Measurements from ENCODE around the gene F8.
"Not testable (repeated sequence)": the region's sequence is repeated elsewhere in the genome, so short reads cannot be mapped to it uniquely, and the experiment has no call there.

Gene F8

DNA sequence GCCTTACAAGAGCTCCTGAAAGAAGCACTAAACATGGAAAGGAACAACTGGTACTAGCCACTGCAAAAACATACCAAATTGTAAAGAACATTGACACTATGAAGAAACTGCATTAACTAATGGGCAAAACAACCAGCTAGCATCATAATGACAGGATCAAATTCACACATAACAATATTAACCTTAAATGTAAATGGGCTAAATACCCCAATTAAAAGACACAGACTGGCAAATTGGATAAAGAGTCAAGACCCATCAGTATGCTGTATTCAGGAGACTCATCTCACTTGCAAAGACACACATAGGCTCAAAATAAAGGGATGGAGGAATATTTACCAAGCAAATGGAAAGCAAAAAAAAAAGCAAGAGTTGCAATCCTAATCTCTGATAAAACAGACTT is 154.0 kb downstream of the F8 start:
- DNase-seq: not testable (repeated sequence)

DNA sequence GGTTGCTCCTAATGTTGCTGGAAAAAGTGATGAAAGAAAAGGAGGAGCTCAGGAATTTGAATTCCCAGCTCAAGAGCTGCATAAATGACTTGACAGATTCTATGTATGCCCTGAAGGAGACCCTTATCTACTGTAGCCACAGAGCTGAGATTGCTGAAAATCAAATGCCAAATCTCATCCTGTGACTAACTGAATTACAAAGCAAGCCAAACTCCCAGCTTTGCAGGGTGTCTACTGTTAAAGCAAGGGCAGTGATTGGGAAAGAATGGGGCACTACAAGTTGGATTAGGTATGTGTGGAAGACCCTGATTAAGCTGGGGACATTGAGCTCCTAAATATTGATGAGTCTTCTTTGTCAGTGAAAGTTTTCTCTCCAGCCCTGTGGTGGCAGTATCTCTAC is 167.3 kb downstream of the F8 start:
- no peak for DNase-seq

DNA sequence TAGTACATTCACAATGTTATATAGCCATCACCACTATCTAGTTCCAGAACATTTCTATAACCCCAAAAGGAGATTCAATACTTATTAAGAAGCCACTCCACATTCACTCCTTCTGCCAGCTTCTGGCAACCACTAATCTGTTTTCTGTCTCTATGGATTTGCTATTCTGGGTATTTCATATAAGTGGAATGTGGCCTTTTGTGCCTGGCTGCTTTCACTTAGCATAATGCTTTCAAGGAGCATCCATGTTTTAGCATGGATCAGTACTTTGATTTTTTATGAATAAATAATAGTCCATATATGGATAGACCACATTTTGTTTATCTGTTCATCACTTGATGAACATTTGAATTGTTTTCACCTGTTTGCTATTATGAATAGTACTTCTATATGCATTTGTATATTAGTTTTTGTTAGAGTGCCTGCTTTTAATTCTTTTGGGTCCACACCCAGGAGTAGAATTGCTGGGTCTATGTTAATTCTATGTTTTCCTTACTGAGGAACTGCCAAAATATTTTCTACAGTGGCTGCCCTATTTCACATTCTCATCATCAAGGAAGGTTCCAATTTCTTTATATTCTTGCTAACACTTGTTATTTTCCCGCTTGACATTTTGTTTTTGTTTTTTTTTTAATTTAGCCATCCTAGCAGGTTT is 171.4 kb downstream of the F8 start:
- DNase-seq: no peak

DNA sequence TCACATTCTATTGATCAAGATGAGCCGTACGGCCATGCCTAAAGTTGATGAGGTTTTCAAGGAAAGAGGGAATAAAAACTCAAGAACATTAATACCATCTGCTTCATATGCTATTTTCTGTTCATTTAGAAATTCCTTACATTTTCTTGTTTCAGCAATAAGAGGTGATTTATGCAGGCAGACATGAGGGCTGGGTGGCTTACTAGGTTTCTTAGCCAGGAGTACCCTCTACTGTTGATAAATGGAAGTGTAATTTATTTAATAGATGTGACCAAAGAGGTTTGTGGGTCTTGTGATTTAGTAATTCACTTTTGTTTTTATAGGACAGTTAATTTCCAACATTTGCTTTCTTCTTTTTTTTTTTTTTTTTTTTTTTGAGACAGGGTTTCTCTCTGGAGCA is 181.7 kb downstream of the F8 start:
- DNase-seq: peak; percentile 2

DNA sequence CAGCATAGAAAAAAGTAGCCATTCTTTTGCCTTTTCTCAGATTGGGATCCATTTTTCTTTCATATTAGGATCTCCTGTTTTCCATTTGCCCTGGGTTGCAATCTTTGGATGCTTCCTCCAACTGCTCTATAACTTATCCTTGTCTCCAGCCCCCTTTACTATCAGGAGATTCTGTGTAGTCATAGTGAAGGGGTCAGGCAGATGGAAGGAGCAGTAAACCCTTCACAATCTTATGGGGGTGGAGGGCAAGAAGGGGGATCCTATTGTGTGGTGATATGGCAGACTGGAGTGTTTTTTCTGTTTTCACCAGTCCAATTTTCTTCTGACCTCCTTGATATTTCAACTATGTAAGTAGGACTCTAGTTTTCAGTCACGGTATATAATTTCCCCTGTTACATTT is 186.4 kb downstream of the F8 start:
- no peak for DNase-seq

DNA sequence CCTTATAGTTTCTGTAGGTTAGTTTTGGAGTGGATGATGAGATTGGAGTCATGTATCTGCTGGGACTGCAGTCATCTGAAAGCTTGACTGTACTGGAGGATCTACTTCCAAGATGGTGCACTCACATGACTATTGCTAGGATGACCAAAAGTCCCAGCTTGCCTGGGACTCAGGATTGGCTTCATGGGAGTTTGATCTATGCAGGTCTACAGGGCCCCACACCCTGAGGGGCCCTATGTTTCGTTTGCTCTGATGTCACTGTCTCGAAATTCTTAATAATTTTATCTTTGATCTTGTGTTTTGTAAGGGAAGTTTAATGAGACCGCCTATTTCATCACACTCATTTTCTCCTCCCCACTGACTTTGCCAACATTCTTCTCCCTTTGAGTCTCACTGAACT is 188.0 kb downstream of the F8 start, which contains the start of gene SMIM9:
Gene SMIM9 (minus strand): TSS at position 101 of the 400 bp plus-strand sequence. CDS start 3,806 bp downstream, outside the sequence.
- no peak for DNase-seq

DNA sequence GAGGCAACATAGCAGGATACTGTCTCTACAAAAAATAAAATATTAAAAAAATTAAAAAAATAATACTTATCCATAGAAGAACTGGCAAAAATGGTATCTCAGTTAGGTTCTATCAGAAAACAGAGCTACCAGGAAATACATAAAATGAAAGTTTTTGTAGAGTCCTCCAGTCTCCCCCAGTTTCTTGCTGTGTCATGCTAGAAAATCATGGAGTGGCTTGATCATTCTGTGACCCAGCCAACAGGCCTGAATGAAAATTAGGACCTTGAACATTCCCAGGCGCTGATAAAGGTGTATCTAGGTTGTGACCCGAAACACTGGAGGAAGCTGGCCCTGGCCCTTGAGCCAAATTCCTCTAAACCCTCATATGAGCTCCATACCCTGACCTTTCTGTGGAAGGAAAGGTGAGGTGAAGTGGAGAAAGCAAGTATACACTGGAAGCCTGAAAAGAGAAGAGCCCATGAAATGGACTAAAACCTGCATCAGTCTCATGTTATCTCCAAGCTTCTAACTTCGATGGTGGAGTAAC is 188.7 kb downstream of the F8 start:
- no peak for DNase-seq

DNA sequence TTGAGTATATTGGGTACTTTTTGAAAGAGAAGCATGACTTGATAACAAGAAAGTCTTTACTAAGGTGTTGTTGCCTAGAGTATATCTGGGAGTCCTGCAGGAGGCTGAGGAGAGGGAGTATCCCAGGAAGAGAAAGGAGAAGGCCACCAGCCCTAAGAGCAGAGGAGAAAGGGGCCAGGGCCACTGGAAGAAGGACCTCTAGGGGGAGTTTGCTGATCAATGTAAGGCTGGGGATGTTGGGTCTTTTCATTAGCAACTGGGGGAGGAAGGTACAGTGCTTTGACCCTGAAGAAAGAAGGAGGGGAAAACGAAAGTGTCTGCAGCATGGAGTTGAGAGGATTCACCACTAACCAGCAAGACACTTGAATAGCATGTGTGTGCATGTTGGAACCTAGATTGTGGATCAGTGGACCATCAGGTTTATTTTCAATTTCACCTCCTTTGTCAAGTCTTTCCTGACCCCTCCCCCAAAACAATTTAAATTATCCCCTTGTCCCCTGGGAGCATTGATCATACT is 192.5 kb downstream of the F8 start:
- DNase-seq: no peak

DNA sequence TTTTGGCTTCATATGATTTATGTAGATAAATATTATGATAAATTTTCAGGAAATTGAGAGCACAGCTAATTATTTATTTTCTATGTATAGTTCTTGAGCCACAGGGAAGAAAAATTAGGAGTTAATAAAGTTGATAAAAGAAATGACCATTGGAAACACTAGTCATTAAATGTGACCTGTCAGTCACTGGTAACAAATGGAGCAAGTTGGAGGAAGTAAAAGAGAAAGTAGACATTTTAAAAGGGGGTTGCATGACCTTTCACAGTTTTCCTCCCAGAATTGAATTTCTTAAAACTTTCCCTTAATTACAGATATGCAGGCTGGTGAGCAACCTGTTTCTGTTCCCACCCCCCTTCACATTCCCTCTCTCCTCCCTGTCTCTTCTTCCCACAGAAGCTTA is 193.4 kb downstream of the F8 start:
- DNase-seq: no peak

DNA sequence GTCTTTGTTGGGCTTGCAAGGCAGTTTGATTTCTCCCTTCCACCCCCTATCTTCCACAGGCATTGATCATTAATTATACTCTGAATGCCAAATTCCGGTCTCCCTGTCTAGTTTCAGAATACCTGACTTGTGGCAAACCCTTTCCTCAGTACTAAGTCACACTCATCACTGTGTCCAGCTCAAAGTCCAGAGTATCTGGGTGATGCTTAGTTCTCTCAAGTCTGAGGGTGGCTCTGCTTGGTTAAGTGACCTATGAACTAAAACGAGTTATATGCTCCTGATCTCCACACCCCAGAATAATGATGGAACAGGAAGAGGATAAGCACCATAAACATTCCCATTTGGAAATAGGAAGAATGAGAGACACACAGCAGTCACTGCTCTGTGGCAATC is 194.5 kb downstream of the F8 start:
- DNase-seq: no peak

DNA sequence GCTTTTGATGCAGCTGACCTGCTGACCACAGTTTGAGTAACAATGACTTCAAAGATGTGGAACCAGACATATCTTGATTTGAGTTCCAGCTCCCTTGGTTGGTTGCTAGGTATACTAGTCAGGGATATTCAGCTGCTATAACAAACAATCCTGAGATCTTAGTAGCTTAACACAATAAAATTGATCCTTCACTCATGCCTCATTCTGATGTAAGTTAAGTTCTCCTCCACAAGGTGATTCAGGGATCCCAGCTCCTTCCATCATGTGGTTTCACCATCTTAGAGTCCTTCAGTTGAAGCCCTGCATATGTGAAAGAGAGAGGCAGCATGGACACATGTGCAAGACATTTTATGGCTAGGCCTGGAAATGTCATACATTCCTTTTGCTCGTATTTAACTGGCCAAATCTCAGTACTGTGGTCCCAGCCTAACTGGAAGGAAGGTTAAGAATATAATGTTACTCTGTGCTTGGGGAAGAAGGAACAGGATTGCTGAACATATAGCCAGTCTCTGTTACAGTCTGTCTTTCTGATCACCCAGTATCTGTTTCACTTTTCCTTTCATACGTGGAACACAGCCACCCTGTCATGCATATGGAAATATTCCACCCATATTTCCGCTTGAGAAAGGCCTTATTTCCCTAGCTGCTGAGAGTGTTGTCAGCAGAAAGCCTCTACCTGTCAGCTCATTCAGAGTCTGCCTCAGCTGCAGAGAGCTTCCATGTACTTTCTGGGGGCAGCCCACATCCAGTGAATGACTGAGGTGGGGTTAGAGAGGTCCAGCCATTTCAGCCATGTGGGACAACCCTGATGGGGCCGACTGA is 195.1 kb downstream of the F8 start:
- DNase-seq: no peak

DNA sequence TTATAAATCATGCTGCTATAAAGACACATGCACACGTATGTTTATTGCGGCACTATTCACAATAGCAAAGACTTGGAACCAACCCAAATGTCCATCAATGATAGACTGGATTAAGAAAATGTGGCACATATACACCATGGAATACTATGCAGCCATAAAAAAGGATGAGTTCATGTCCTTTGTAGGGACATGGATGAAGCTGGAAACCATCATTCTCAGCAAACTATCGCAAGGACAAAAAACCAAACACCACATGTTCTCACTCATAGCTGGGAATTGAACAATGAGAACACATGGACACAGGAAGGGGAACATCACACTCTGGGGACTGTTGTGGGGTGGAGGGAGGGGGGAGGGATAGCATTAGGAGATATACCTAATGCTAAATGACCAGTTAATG is 196.9 kb downstream of the F8 start:
- not testable (repeated sequence) for DNase-seq

DNA sequence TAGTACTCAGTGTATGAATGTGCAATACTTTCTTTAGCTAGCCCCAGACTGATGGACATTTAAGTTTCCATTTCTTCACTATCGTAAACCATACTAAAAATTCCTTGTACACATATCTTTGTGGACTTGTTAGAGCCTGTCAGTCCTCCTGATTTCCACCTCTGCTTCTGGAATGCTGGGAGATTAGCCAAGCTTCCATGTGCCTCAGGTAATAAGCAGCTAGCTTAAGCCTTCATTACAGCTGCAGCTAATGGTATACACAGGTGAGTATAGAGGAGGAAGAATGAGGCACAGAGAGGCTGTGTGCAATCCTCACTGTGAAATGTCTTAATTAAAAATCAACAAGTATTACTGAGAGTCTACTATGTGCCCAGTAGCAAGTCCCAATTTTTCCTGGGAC is 197.9 kb downstream of the F8 start:
- no peak for DNase-seq

DNA sequence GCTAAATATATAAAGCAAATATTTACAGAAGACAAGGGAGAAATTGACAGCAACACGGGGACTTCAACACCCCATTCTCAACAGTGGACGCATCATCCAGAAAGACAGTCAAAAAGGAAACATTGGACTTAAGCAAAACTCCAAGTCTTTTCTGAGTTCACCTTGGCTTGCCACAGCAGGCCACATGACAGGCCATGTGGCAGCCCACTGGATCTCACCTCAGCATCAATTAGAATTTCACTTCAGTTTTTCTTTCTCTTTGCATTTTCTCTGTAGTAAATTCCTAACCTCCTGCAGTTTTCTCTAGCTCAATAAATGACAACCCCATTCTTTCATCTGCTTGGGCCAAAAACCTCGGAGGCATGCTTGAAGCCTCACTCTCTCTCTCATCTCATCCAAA is 200.5 kb downstream of the F8 start:
- no peak for DNase-seq

DNA sequence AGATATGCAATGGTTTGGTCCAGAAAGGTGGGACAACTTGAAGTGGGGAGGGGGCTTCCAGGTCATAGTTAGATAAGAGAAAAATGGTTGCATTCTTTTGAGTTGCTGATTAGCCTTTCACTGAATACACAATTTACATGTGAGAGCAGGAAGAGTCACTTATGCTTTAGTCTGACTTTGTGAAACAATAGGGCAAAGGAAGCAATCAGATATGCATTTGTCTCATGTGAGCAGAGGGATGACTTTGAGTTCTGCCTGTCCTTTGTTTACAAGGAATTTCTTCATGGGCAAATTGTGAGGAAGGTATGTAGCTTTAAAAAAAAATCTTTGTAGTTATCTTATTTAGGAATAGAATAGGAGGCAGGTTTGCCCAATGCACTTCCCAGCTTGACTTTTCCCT is 201.0 kb downstream of the F8 start:
- DNase-seq: no peak

DNA sequence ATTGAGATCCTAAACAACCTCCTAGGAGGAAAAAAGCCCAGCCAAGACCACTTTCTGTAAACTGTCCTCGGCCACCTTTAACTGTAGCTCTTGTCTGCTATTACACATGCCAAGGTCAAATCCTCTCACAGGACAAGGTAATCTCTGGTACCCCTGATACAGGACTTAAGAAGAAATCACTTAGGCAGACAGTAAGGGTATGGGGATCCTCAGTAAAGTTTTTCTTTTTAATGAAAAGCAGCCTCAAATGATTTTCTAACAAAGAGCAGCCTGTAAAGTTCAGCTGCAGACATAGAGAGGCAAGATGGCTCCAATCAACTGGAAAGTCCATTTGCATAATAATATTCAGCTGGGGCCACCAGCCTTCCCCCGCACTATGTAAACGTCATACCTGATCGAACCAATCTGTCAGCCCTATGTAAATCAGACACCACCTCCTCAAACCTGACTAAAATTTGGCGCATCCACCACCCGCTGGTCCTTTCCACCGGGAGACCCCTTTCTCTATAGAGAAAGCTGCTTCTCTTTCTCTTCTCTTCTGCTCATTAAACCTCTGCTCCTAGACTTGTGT is 202.7 kb downstream of the F8 start:
- no peak for DNase-seq

DNA sequence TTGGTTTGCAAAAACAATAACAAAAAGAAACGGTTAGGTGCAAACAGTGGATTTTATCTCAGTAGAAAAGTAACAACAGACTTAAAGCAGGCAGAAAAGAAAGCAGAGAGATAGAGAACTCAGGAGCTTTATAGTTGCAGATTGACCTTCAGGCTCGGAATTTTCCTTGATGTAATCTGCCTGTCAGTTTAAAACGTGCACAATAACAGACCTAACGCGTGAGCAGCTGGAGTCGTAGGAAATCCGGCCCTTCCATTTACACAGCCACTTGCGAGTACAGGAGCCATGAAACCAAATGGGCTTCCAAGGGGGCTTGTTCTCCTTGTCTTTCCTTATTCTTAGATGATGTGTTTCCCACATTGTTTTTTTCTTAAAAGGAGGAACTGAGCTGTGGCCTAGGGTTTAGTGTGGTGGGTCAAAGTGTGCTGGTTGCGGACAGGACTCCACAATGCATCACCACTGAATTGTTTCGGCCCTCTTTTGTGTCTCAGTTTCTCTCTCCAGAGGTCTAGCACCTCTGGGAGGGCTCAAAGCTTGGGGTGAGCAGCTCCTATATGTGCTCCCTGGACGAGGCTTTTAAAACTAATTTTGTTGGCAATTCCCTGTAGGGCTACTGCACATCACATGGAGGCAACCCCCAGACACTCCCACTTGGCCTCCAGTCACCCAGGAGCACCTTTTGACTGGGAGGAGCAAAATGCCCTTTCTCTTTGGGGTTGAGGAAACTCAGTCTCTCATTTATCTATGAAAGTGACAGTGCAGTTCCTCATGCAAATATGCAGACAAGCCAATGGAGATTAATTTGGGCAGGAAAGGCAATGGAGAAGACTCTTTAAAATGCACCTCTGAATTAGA is 203.4 kb downstream of the F8 start:
- DNase-seq: no peak

DNA sequence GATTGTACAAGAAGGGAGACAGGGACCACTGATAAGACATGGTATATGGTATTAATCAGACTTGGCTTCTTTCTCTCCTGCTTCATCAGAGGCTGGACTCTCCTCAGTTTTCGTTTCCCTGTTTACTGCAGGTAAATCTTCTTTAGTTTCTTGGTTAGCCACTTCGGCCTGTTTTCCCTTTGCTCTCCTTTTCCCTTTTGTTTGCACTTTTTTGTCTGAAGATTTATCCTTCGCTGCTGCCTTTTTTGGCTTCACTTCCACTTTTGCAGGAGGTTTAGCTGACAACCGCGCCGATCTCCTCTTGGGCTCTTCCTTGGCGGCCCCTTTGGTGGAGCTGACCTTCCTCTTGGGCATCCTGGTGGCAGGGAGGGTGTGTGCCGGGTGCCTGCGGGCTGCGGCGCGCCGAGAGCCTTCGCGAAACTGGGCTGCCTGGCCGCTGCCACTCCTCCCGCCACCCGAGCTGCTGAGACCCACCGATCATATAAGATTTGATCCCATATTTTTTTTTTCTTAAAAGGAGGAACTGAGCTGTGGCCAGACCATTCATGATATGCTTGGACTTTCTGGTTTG is 205.4 kb downstream of the F8 start:
- not testable (repeated sequence) for DNase-seq

DNA sequence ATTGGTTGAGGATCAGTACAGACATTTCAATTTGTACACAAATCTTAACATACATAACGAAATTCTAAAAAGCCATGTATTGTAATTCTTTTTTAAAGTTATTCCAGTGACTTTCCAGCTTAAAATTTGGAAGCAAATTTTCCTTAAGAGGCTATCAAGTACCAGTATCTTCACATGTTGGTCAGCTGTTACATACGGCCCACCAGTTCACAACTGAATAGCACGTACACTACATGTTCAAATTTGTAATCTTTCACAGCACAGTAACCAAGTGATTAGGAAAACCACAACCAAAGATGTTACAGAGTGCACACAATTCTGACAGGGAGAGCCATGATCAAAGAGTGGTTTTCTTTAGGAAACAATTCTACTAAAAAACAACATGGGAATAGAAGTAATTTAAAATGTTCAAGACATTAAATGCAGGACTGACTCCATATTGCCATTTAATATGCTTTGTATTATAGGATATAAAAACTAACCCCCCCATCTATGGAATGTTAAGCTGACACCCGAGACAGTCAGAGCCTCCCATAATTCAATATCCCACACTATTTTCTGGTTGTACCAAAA is 206.1 kb downstream of the F8 start:
- not testable (repeated sequence) for DNase-seq

DNA sequence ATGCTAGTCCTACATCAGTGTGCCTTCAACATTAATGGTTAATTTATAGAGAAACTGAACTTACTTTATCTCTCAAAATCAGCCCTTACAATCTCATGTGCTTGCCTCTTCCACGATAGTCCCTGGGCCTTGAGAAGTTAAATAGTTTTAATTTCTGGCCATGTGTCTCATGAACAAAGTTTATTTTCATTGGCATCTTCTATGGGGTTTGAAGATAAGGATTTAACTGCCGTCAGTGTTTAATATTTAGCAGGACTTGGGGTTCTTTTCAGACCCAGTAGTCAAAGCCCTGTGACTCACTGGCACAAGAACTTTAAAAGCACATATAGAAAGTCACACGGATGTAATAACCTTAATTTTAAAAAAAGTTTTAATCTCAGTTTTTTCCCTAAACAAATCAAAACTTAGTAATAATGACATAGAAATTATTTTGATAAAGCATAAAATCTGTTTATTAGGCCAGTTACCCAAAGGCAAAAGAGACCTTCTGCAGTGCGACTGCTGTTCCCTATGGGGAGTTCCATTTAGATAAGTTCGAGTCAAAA is 207.2 kb downstream of the F8 start:
- no peak for DNase-seq

DNA sequence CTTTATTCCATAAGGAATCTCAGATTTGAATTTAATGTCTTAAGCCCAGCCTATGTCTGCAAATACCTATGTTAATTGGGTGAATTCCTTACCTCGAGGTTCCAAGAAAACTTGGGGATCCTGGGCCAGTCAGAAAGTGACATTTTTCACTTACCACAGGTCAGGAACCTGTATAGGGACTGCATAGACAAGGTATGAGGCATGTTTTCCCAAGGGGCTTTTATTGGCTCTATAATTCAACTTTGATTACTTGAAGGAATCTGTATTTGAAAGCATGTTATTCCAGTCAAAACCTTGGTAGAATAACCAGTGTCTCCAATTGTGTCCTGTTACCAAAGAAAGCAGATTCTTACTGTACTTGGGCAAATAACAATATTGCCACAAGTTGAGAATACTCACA is 208.7 kb downstream of the F8 start:
- DNase-seq: no peak
